T-helper 1 cell treated with Interleukin-12 subunit alpha and Interleukin-12 subunit beta and Interleukin-4 antibody, amounts not matched to agents 30 μg/mL and 1 μg/mL, for 36 hours (primary cell): ENCODE data around the gene GARRE1.

Source experiments
- H3K27ac Mint-ChIP-seq: one replicate; pipeline ENCODE4 v1.8.0; 2021; ENCODE audit warnings: mild to moderate bottlenecking, mixed read lengths
- H3K27me3 Mint-ChIP-seq: one replicate; pipeline ENCODE4 v1.8.0; 2021; ENCODE audit warnings: low read depth, mixed read lengths
- H3K36me3 Mint-ChIP-seq: one replicate; pipeline ENCODE4 v1.8.0; 2021; ENCODE audit warnings: low read depth, mixed read lengths
- H3K4me1 Mint-ChIP-seq: one replicate; pipeline ENCODE4 v1.8.0; 2021; ENCODE audit warnings: low read depth, mixed read lengths
- H3K4me3 Mint-ChIP-seq: one replicate; pipeline ENCODE4 v1.8.0; 2021; ENCODE audit warnings: mild to moderate bottlenecking, moderate library complexity, mixed read lengths
- H3K9me3 Mint-ChIP-seq: one replicate; pipeline ENCODE4 v1.8.0; 2021; ENCODE audit warnings: mixed read lengths

Gene GARRE1

GRCh38 chr19:34260771-34261173 lies 6.4 kb downstream of the GARRE1 start:
- no peaks in the 10 kb centered on the region for H3K9me3 Mint-ChIP-seq
- H3K27me3 Mint-ChIP-seq = no peaks in the 10 kb centered on the region
- no peak overlapping the region for H3K27ac Mint-ChIP-seq
- H3K4me3 Mint-ChIP-seq = no peak overlapping the region
- peaks cover 5% of the 10 kb centered on the region for H3K4me1 Mint-ChIP-seq
- H3K36me3 Mint-ChIP-seq = peaks cover 5% of the 10 kb centered on the region

- no peak overlapping the region for H3K27ac Mint-ChIP-seq
These were observed 7.2 kb downstream of the GARRE1 start for GRCh38 chr19:34261334-34262109.

GRCh38 chr19:34263745-34264237 lies 9.4 kb downstream of the GARRE1 start:
- Mint-ChIP-seq H3K4me3 (no peak overlapping the region), H3K4me1 (peaks cover 11% of the 10 kb centered on the region), H3K9me3 (no peaks in the 10 kb centered on the region), H3K36me3 (peaks cover 3% of the 10 kb centered on the region), H3K27ac (peak overlapping the region; percentile 21), H3K27me3 (no peaks in the 10 kb centered on the region)

More at GRCh38 chr19:34261334-34262109, 7.2 kb downstream of the GARRE1 start:
- Mint-ChIP-seq H3K4me3 (no peak overlapping the region), H3K9me3 (no peaks in the 10 kb centered on the region), H3K27me3 (no peaks in the 10 kb centered on the region), H3K4me1 (peaks cover 5% of the 10 kb centered on the region), H3K36me3 (peaks cover 5% of the 10 kb centered on the region)

GRCh38 chr19:34265221-34265650 lies 10.9 kb downstream of the GARRE1 start:
- H3K27me3 Mint-ChIP-seq = no peaks in the 10 kb centered on the region
- no peak overlapping the region for H3K4me3 Mint-ChIP-seq
- H3K27ac Mint-ChIP-seq = no peak overlapping the region
- peaks cover 22% of the 10 kb centered on the region for H3K4me1 Mint-ChIP-seq
- peaks cover 8% of the 10 kb centered on the region for H3K36me3 Mint-ChIP-seq
- no peaks in the 10 kb centered on the region for H3K9me3 Mint-ChIP-seq

GRCh38 chr19:34269081-34269480 lies 14.7 kb downstream of the GARRE1 start:
- Mint-ChIP-seq H3K27me3 (no peaks in the 10 kb centered on the region), H3K27ac (no peak overlapping the region), H3K36me3 (peaks cover 7% of the 10 kb centered on the region), H3K4me3 (no peak overlapping the region), H3K4me1 (peaks cover 27% of the 10 kb centered on the region), H3K9me3 (no peaks in the 10 kb centered on the region)

- Mint-ChIP-seq H3K27me3 (peaks cover 3% of the 10 kb centered on the region), H3K36me3 (peaks cover 9% of the 10 kb centered on the region), H3K4me3 (peak overlapping the region; percentile 65), H3K9me3 (peaks cover 2% of the 10 kb centered on the region), H3K27ac (peak overlapping the region; percentile 56), H3K4me1 (peaks cover 30% of the 10 kb centered on the region)
These were observed 15.1 kb downstream of the GARRE1 start for GRCh38 chr19:34269489-34269888.

- Mint-ChIP-seq H3K4me1 (peaks cover 29% of the 10 kb centered on the region), H3K27ac (peak overlapping the region; percentile 56), H3K9me3 (peaks cover 4% of the 10 kb centered on the region), H3K36me3 (peaks cover 11% of the 10 kb centered on the region), H3K27me3 (peaks cover 6% of the 10 kb centered on the region), H3K4me3 (peak overlapping the region; percentile 65)
These were observed 15.7 kb downstream of the GARRE1 start for GRCh38 chr19:34269968-34270621.

- H3K36me3 Mint-ChIP-seq = peaks cover 12% of the 10 kb centered on the region
- H3K27me3 Mint-ChIP-seq = peaks cover 6% of the 10 kb centered on the region
- H3K27ac Mint-ChIP-seq = no peak overlapping the region
- no peak overlapping the region for H3K4me3 Mint-ChIP-seq
- peaks cover 4% of the 10 kb centered on the region for H3K9me3 Mint-ChIP-seq
- peaks cover 31% of the 10 kb centered on the region for H3K4me1 Mint-ChIP-seq
These were observed 18.8 kb downstream of the GARRE1 start for GRCh38 chr19:34273121-34273520.

GRCh38 chr19:34274284-34274826 lies 20.0 kb downstream of the GARRE1 start:
- Mint-ChIP-seq H3K4me1 (peaks cover 24% of the 10 kb centered on the region), H3K27ac (no peak overlapping the region), H3K9me3 (peaks cover 4% of the 10 kb centered on the region), H3K27me3 (peaks cover 6% of the 10 kb centered on the region), H3K36me3 (peaks cover 11% of the 10 kb centered on the region), H3K4me3 (no peak overlapping the region)

GRCh38 chr19:34274827-34275625 lies 20.7 kb downstream of the GARRE1 start:
- Mint-ChIP-seq H3K4me3 (no peak overlapping the region), H3K9me3 (peaks cover 4% of the 10 kb centered on the region), H3K36me3 (peaks cover 9% of the 10 kb centered on the region), H3K27me3 (peaks cover 6% of the 10 kb centered on the region), H3K4me1 (peaks cover 18% of the 10 kb centered on the region), H3K27ac (no peak overlapping the region)

GRCh38 chr19:34275705-34276104 lies 21.4 kb downstream of the GARRE1 start:
- Mint-ChIP-seq H3K36me3 (peaks cover 6% of the 10 kb centered on the region), H3K4me1 (peaks cover 11% of the 10 kb centered on the region), H3K27ac (no peak overlapping the region), H3K27me3 (peaks cover 6% of the 10 kb centered on the region), H3K9me3 (peaks cover 4% of the 10 kb centered on the region), H3K4me3 (no peak overlapping the region)

- H3K27me3 Mint-ChIP-seq = peaks cover 6% of the 10 kb centered on the region
- H3K4me3 Mint-ChIP-seq = no peak overlapping the region
- H3K4me1 Mint-ChIP-seq = peaks cover 10% of the 10 kb centered on the region
- no peak overlapping the region for H3K27ac Mint-ChIP-seq
- H3K36me3 Mint-ChIP-seq = peaks cover 6% of the 10 kb centered on the region
- H3K9me3 Mint-ChIP-seq = peaks cover 4% of the 10 kb centered on the region
These were observed 22.3 kb downstream of the GARRE1 start for GRCh38 chr19:34276614-34277013.

GRCh38 chr19:34277244-34277643 lies 22.9 kb downstream of the GARRE1 start:
- Mint-ChIP-seq H3K27me3 (peaks cover 6% of the 10 kb centered on the region), H3K27ac (no peak overlapping the region), H3K4me1 (peaks cover 9% of the 10 kb centered on the region), H3K9me3 (peaks cover 4% of the 10 kb centered on the region), H3K4me3 (no peak overlapping the region), H3K36me3 (peaks cover 6% of the 10 kb centered on the region)

GRCh38 chr19:34278783-34279182 lies 24.4 kb downstream of the GARRE1 start:
- Mint-ChIP-seq H3K36me3 (peaks cover 6% of the 10 kb centered on the region), H3K4me3 (no peak overlapping the region), H3K27me3 (peaks cover 6% of the 10 kb centered on the region), H3K9me3 (peaks cover 4% of the 10 kb centered on the region), H3K4me1 (peaks cover 9% of the 10 kb centered on the region), H3K27ac (no peak overlapping the region)
